ENCODE measurements around the gene KRTAP9-1. TPM values are rescaled to one million over a fixed set of nuclear protein-coding genes. Genes with fewer than 3 reads are reported as not detected.
"Not testable (repeated sequence)": the region's sequence is repeated elsewhere in the genome, so short reads cannot be mapped to it uniquely, and the experiment has no call there.

Gene KRTAP9-1
- total RNA-seq (2022) (not detected in 2 replicates), Bru-seq, nascent RNA (not detected), BruChase-seq, experiment 1, labeled RNA remaining after a 6-hour chase (not detected), BruChase-seq, experiment 2, labeled RNA remaining after a 2-hour chase (not detected)
- long read RNA-seq, result 0 reads

GRCh38 chr17:41189837-41190318, at the start of gene KRTAP9-1:
TSS of gene KRTAP9-1 (plus strand) at chr17:41189887. CDS start at chr17:41189887, 0 bp downstream.
- H3K4me1 Mint-ChIP-seq (ENCODE audit: insufficient read depth, unreplicated experiment); H3K4me3 Mint-ChIP-seq (ENCODE audit: unreplicated experiment); intact Hi-C loops (cut with micrococcal nuclease); BruUV-seq (replicated peaks); DNase-seq (ENCODE audit: unreplicated experiment); CTCF ChIA-PET; H3K36me3 Mint-ChIP-seq (ENCODE audit: insufficient read depth, unreplicated experiment); H3K9me3 Mint-ChIP-seq (ENCODE audit: unreplicated experiment); H3K27ac Mint-ChIP-seq (ENCODE audit: low read depth, unreplicated experiment): not testable (repeated sequence)
- POLR2A ChIA-PET, result interaction anchor here (0.6 kb wide), 1 partner anchor 351 kb away, joined by 3 read pairs; no protein-coding TSS in a partner anchor
- peaks cover 53% of the 10 kb centered on the region for H3K27me3 Mint-ChIP-seq (ENCODE audit: insufficient read depth, unreplicated experiment)

- peaks cover 27% of the 10 kb centered on the region for H3K9me3 Mint-ChIP-seq (ENCODE audit: unreplicated experiment)
- H3K27me3 Mint-ChIP-seq (ENCODE audit: insufficient read depth, unreplicated experiment), result no peaks in the 10 kb centered on the region
- no peak for TF ChIP-seq CTCF (IDR thresholded peaks at IDR 0.05; ENCODE audit: unreplicated experiment)
- DNase-seq (ENCODE audit: unreplicated experiment), result peak; percentile 49
- POLR2A ChIA-PET, result interaction anchor here (0.6 to 1.7 kb wide), 6 partner anchors 9 to 972 kb away, joined by 3 to 5 read pairs (median 4); partner anchors contain the start of gene KRT32
- BruUV-seq (replicated peaks), result no TSS peak
- intact Hi-C loops (cut with micrococcal nuclease), result loop anchor here (2.0 kb wide), 1 partner anchor 232 kb away; no protein-coding TSS in a partner anchor
- H3K36me3 Mint-ChIP-seq (ENCODE audit: insufficient read depth, unreplicated experiment), result peaks cover 6% of the 10 kb centered on the region
- peaks cover 6% of the 10 kb centered on the region for H3K4me1 Mint-ChIP-seq (ENCODE audit: insufficient read depth, unreplicated experiment)
- CTCF ChIA-PET, result interaction anchor here (0.6 kb wide), 1 partner anchor 523 kb away, joined by 3 read pairs; no protein-coding TSS in a partner anchor
- H3K4me3 Mint-ChIP-seq (ENCODE audit: unreplicated experiment), result no peak within 1 kb of the TSS
- H3K27ac Mint-ChIP-seq (ENCODE audit: low read depth, unreplicated experiment), result peak within 1 kb of the TSS; percentile 3
Measured at GRCh38 chr17:41140360-41141131, 49.1 kb upstream of the KRTAP9-1 start, which contains the start of gene KRTAP4-6. TSS of gene KRTAP4-6 (minus strand) at chr17:41140544. CDS start at chr17:41140487, 57 bp downstream.

GRCh38 chr17:41141361-41141760, 48.3 kb upstream of the KRTAP9-1 start:
- no peak for TF ChIP-seq CTCF (IDR thresholded peaks at IDR 0.05; ENCODE audit: unreplicated experiment)
- BruUV-seq (replicated peaks), result no TSS peak
- H3K4me3 Mint-ChIP-seq (ENCODE audit: unreplicated experiment), result no peak overlapping the region
- H3K4me1 Mint-ChIP-seq (ENCODE audit: insufficient read depth, unreplicated experiment), result peaks cover 6% of the 10 kb centered on the region
- ChIA-PET POLR2A (interaction anchor here (0.9 to 1.7 kb wide), 3 partner anchors 9 to 325 kb away, joined by 3 to 5 read pairs (median 4); partner anchors contain the start of gene KRT32), CTCF (no interaction called here)
- H3K9me3 Mint-ChIP-seq (ENCODE audit: unreplicated experiment), result peaks cover 27% of the 10 kb centered on the region
- H3K27ac Mint-ChIP-seq (ENCODE audit: low read depth, unreplicated experiment), result peak overlapping the region; percentile 3
- H3K36me3 Mint-ChIP-seq (ENCODE audit: insufficient read depth, unreplicated experiment), result peaks cover 6% of the 10 kb centered on the region
- intact Hi-C loops (cut with micrococcal nuclease), result loop anchor here (2.0 kb wide), 1 partner anchor 233 kb away; no protein-coding TSS in a partner anchor
- H3K27me3 Mint-ChIP-seq (ENCODE audit: insufficient read depth, unreplicated experiment), result no peaks in the 10 kb centered on the region
- no peak for DNase-seq (ENCODE audit: unreplicated experiment)

GRCh38 chr17:41144846-41145245, 44.8 kb upstream of the KRTAP9-1 start:
- peaks cover 20% of the 10 kb centered on the region for H3K9me3 Mint-ChIP-seq (ENCODE audit: unreplicated experiment)

More at GRCh38 chr17:41144846-41145245, 44.8 kb upstream of the KRTAP9-1 start:
- intact Hi-C loops (cut with micrococcal nuclease), result no loop called here
- TF ChIP-seq CTCF (IDR thresholded peaks at IDR 0.05; ENCODE audit: unreplicated experiment), result no peak
- Mint-ChIP-seq H3K36me3 (ENCODE audit: insufficient read depth, unreplicated experiment) (peaks cover under 1% of the 10 kb centered on the region), H3K27me3 (ENCODE audit: insufficient read depth, unreplicated experiment) (no peaks in the 10 kb centered on the region), H3K4me1 (ENCODE audit: insufficient read depth, unreplicated experiment) (peaks cover 6% of the 10 kb centered on the region), H3K27ac (ENCODE audit: low read depth, unreplicated experiment) (no peak overlapping the region), H3K4me3 (ENCODE audit: unreplicated experiment) (no peak overlapping the region)
- BruUV-seq (replicated peaks), result no TSS peak
- DNase-seq (ENCODE audit: unreplicated experiment), result no peak
- CTCF ChIA-PET, result no interaction called here
- POLR2A ChIA-PET, result no interaction called here

Data from MCF 10A (cell line).